Astrocyte of the spinal cord (primary cell): ENCODE results near the gene PRKCH.

Experiments
- DNase-seq: peaks from one replicate; pipeline ENCODE4 v3.0.0; 2011; ENCODE audit warnings: low read depth, low spot score
- H3K4me3 ChIP-seq: 2 replicates; pipeline ENCODE4 v1.5.1; 2011; ENCODE audit warnings: low read depth, mild to moderate bottlenecking, low read length, moderate library complexity
- CTCF ChIP-seq: IDR thresholded peaks from 2 replicates; pipeline ENCODE4 v1.5.1; 2012; ENCODE audit warnings: low read depth, mild to moderate bottlenecking, low read length, inconsistent platforms
- in situ Hi-C: cut with HindIII; loops from 2 replicates; pipeline ENCODE4 v1.10.0; 2017; ENCODE audit warnings: low sequenced_read_pairs

Gene PRKCH

GRCh38 chr14:61584331-61584741 is 263.0 kb downstream of the PRKCH start:
- peak; percentile 80 for DNase-seq
- TF ChIP-seq CTCF: no peak
- in situ Hi-C loops: no loop called here
- no peak overlapping the region for H3K4me3 ChIP-seq

- H3K4me3 ChIP-seq: no peak overlapping the region
- DNase-seq: peak; percentile 91
- no peak for TF ChIP-seq CTCF
- in situ Hi-C loops: no loop called here
Observed at GRCh38 chr14:61585598-61586543, 264.5 kb downstream of the PRKCH start.

- DNase-seq: peak; percentile 61
- in situ Hi-C loops: no loop called here
- no peak for TF ChIP-seq CTCF
- H3K4me3 ChIP-seq: no peak overlapping the region
Observed at GRCh38 chr14:61586544-61587055, 265.2 kb downstream of the PRKCH start.

GRCh38 chr14:61587081-61587713 is 265.8 kb downstream of the PRKCH start:
- no peak for DNase-seq
- TF ChIP-seq CTCF: no peak
- in situ Hi-C loops: no loop called here
- no peak overlapping the region for H3K4me3 ChIP-seq

GRCh38 chr14:61588419-61588901 is 267.1 kb downstream of the PRKCH start:
- DNase-seq: peak; percentile 80
- TF ChIP-seq CTCF: no peak
- no peak overlapping the region for H3K4me3 ChIP-seq
- in situ Hi-C loops: no loop called here

GRCh38 chr14:61589691-61590581 is 268.6 kb downstream of the PRKCH start:
- DNase-seq: no peak
- H3K4me3 ChIP-seq: no peak overlapping the region
- in situ Hi-C loops: no loop called here
- TF ChIP-seq CTCF: no peak
